ENCODE results near the gene PTCHD1. TPM values are rescaled to one million over a fixed set of nuclear protein-coding genes. Genes with fewer than 3 reads are reported as not detected.

PTCHD1 gene
- total and polyA plus RNA-seq, 2 of the 4 experiments (the other 2 are of a cell fraction), result not detected

DNA sequence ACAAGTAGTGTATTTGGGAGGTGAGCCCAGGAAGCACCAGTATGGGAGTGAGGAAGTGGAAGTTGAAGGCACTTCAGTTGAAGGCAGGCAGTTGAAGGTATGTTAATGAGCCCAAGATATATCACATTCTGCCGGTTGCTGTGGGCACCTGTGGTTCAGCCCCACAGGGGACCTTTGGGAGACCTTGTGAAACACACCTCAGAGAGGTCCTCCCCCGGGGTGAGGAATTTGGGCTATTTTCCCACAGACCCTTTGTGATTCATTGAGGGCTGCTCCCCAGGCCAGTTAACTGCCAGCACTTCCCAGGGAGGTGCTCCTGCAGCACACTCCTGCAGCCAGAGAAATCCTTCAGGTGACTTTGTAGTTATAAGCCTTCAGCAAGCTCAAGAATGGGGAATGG is 45.9 kb downstream of the PTCHD1 start:
- in situ Hi-C loops (cut with MboI; ENCODE audit: low sequenced_read_pairs), result no loop called here
- H2AK5ac ChIP-seq (ENCODE audit: low read depth, low read length), result no peak overlapping the region
- H4K20me1 ChIP-seq (ENCODE audit: insufficient read depth, low read length), result no peaks in the 10 kb centered on the region
- H3K14ac ChIP-seq (replicated peaks; ENCODE audit: low read depth, low read length), result no peak overlapping the region
- no peaks in the 10 kb centered on the region for H3K9me1 ChIP-seq (ENCODE audit: insufficient read depth, low read length)
- H3K9me3 ChIP-seq (ENCODE audit: control insufficient read depth, insufficient read depth, low read length), result no peaks in the 10 kb centered on the region
- H2BK20ac ChIP-seq (ENCODE audit: low read depth, low read length), result no peak overlapping the region
- no TSS peak for BruUV-seq (replicated peaks)
- no peak overlapping the region for H3K23ac ChIP-seq (ENCODE audit: low read depth, low read length)
- no peak overlapping the region for H3K4ac ChIP-seq (ENCODE audit: low read depth, low read length)
- ATAC-seq (ENCODE audit: low read depth) (no peak), DNase-seq (no peak)
- no peak overlapping the region for H2BK5ac ChIP-seq (ENCODE audit: low read depth, low read length, poor library complexity, severe bottlenecking)
- TF ChIP-seq FOS (IDR thresholded peaks at IDR 0.05; ENCODE audit: low read depth, low read length) (no peak), CHD1 (IDR thresholded peaks at IDR 0.05; ENCODE audit: low read depth, low read length) (no peak), RAD21 (IDR thresholded peaks at IDR 0.05; ENCODE audit: low read length) (no peak), RCOR1 (IDR thresholded peaks at IDR 0.05; ENCODE audit: insufficient replicate concordance, low read length) (no peak), SMC3 (IDR thresholded peaks at IDR 0.05; ENCODE audit: low read depth, low read length) (no peak), POLR2A (IDR thresholded peaks at IDR 0.05; ENCODE audit: low read depth, low read length) (no peak), MAZ (IDR thresholded peaks at IDR 0.05; ENCODE audit: borderline replicate concordance, low read depth, low read length) (no peak), CEBPB (IDR thresholded peaks at IDR 0.05; ENCODE audit: low read depth, low read length) (no peak), MXI1 (IDR thresholded peaks at IDR 0.05; ENCODE audit: borderline replicate concordance, low read depth, low read length) (no peak), MAFK (IDR thresholded peaks at IDR 0.05; ENCODE audit: low read depth, low read length) (no peak), BHLHE40 (IDR thresholded peaks at IDR 0.05; ENCODE audit: low read depth, low read length) (no peak), RFX5 (IDR thresholded peaks at IDR 0.05; ENCODE audit: low read depth, low read length) (no peak), NFE2L2 (IDR thresholded peaks at IDR 0.05; ENCODE audit: low read depth, low read length) (no peak)
- TF ChIP-seq, protein P1, sequence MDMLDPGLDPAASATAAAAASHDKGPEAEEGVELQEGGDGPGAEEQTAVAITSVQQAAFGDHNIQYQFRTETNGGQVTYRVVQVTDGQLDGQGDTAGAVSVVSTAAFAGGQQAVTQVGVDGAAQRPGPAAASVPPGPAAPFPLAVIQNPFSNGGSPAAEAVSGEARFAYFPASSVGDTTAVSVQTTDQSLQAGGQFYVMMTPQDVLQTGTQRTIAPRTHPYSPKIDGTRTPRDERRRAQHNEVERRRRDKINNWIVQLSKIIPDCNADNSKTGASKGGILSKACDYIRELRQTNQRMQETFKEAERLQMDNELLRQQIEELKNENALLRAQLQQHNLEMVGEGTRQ (IDR thresholded peaks at IDR 0.05; ENCODE audit: low read depth, low read length), result no peak
- TF ChIP-seq, protein P2, sequence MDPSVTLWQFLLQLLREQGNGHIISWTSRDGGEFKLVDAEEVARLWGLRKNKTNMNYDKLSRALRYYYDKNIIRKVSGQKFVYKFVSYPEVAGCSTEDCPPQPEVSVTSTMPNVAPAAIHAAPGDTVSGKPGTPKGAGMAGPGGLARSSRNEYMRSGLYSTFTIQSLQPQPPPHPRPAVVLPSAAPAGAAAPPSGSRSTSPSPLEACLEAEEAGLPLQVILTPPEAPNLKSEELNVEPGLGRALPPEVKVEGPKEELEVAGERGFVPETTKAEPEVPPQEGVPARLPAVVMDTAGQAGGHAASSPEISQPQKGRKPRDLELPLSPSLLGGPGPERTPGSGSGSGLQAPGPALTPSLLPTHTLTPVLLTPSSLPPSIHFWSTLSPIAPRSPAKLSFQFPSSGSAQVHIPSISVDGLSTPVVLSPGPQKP (IDR thresholded peaks at IDR 0.05; ENCODE audit: borderline replicate concordance, low read depth, low read length), result no peak
- TF ChIP-seq, protein P3, sequence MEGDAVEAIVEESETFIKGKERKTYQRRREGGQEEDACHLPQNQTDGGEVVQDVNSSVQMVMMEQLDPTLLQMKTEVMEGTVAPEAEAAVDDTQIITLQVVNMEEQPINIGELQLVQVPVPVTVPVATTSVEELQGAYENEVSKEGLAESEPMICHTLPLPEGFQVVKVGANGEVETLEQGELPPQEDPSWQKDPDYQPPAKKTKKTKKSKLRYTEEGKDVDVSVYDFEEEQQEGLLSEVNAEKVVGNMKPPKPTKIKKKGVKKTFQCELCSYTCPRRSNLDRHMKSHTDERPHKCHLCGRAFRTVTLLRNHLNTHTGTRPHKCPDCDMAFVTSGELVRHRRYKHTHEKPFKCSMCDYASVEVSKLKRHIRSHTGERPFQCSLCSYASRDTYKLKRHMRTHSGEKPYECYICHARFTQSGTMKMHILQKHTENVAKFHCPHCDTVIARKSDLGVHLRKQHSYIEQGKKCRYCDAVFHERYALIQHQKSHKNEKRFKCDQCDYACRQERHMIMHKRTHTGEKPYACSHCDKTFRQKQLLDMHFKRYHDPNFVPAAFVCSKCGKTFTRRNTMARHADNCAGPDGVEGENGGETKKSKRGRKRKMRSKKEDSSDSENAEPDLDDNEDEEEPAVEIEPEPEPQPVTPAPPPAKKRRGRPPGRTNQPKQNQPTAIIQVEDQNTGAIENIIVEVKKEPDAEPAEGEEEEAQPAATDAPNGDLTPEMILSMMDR (conservative IDR thresholded peaks at IDR 0.05; ENCODE audit: low read depth, low read length), result no peak
- CTCF ChIA-PET, result no interaction called here
- intact Hi-C loops (cut with micrococcal nuclease), result no loop called here
- WGBS, 2 experiments (ENCODE audit: extremely low coverage in 2 of 2, insufficient read length in 1 of 2), result 20% methylated on average over 1 of the region's 2 CpGs; no CpG with 5 or more reads in 1 of the 2 experiments
- dilution Hi-C loops (cut with HindIII; ENCODE audit: low sequenced_read_pairs, unreplicated experiment), result no loop called here
- H3K36me3 ChIP-seq (ENCODE audit: control insufficient read depth, insufficient read depth, low read length), result no peaks in the 10 kb centered on the region
- H3K27ac ChIP-seq (ENCODE audit: insufficient read depth, low read length), result no peak overlapping the region
- H2BK15ac ChIP-seq (ENCODE audit: low read depth, low read length), result no peak overlapping the region
- H3K27me3 ChIP-seq (ENCODE audit: control insufficient read depth, insufficient read depth, low read length), result no peaks in the 10 kb centered on the region
- H3K9ac ChIP-seq (ENCODE audit: low read depth, low read length), result no peak overlapping the region
- no peak overlapping the region for H4K5ac ChIP-seq (ENCODE audit: low read depth, low read length)
- no peak overlapping the region for H4K8ac ChIP-seq (ENCODE audit: low read depth in 2 of 2, low read length in 2 of 2)
- no peaks in the 10 kb centered on the region for H3K79me1 ChIP-seq (ENCODE audit: low read depth in 1 of 2, low read length in 2 of 2)
- H3K18ac ChIP-seq (ENCODE audit: low read depth, low read length), result no peak overlapping the region
- H4K91ac ChIP-seq (ENCODE audit: insufficient read depth, low read depth, low read length), result no peak overlapping the region
- POLR2A ChIA-PET (ENCODE audit: unreplicated experiment), result no interaction called here
- no peak overlapping the region for H3K56ac ChIP-seq (ENCODE audit: extremely low read depth, insufficient read depth, low read length)
- H2AK9ac ChIP-seq (replicated peaks; ENCODE audit: low read depth, low read length, poor library complexity), result no peak overlapping the region
- no peak overlapping the region for H3K4me3 ChIP-seq (ENCODE audit: insufficient read depth, low read depth, low read length)
- no peak overlapping the region for H3K4me2 ChIP-seq (ENCODE audit: low read depth, low read length)
- no peak overlapping the region for H2AFZ ChIP-seq (replicated peaks; ENCODE audit: low read length, poor library complexity)
- H2BK120ac ChIP-seq (ENCODE audit: low read depth, low read length), result no peak overlapping the region
- H3K4me1 ChIP-seq (ENCODE audit: control insufficient read depth, insufficient read depth, low read length), result no peaks in the 10 kb centered on the region
